ENCODE data around the gene KSR2.

Gene KSR2

DNA sequence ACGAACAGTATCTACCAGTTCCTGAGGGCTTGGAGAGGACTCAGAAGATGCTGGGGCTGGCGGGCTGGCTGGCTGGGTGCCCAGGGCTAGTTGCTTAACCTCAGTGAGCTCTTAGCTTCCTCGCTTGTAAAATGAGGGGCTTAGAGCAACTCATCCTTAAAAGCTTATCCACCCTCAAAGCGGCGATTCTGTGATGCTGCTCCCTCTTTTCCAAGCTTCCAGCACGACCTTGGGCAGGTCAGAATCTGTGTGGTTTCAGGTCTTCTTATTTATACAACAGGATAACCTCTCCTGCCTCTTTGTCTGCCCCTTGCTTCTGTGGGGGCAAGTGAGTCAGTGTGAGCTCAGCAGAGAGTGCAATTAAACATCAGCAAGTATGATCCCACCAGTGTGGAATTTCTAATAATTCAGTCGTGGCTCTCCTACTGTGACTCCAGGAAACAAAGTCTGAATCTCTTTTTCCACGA lies 281.8 kb downstream of the KSR2 start:
- Mint-ChIP-seq H3K36me3 (ENCODE audit: low read depth) (no peaks in the 10 kb centered on the region), H3K27me3 (ENCODE audit: low read depth) (no peaks in the 10 kb centered on the region), H3K4me1 (ENCODE audit: low read depth) (no peaks in the 10 kb centered on the region), H3K9me3 (peaks cover 3% of the 10 kb centered on the region), H3K4me3 (no peak overlapping the region), H3K27ac (no peak overlapping the region)

DNA sequence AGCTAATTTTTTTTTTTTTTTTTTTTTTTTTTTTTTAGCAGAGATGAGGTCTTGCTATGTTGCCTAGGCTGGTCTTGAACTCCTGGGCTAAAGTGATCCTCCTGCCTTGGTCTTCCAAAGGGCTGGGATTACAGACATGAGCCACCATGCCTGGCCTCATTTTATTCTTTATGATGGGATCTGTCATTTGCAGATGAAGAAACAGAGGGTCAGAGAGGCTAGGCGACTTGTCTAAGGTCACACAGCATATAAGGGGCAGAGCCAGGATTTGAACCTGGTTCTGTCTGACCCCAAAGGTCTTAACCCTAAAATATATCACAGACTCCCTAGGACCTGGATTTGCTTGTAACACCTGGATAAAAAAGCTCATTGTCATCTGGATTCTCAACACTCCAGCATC lies 282.6 kb downstream of the KSR2 start:
- Mint-ChIP-seq H3K36me3 (ENCODE audit: low read depth) (no peaks in the 10 kb centered on the region), H3K27ac (no peak overlapping the region), H3K27me3 (ENCODE audit: low read depth) (no peaks in the 10 kb centered on the region), H3K9me3 (peaks cover 3% of the 10 kb centered on the region), H3K4me3 (no peak overlapping the region), H3K4me1 (ENCODE audit: low read depth) (no peaks in the 10 kb centered on the region)

DNA sequence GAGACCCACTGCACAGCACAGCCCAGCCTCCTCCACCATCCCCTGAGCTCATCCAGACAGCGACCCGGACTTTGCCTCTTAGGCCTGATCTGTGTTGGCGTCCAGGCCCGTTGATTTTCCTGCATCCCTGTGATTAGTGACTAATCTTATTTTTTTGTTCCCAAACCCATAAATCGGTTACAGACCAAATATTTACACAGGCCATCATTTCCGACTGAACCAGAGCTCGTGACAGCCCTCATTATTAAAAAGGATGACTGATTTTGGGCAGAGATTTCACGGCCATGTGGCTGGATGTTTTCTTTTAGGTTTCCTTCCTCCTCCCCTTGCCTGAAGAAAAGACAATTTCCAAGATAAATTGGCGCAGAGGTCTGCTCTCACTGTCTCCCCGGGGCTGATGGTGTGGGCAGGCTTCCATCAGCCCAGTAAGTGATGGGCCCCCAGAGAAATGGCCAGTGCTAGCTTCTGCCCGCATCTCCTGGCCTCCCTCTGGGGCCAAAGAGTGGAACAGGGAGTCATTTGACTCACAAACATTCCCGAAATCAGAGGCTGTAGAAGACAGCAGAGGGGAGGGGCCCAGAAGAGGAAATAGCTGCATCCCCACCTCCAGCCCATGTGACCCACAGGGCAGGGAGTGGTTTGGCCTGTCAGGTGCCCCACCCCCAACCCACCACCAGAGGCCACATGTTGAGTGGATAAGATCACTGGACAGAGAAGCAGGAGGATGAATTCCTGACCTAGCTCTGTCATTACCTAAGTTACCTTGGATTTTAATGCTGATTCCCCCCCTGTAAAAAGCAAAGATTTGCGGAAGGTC lies 283.5 kb downstream of the KSR2 start:
- Mint-ChIP-seq H3K36me3 (ENCODE audit: low read depth) (no peaks in the 10 kb centered on the region), H3K4me1 (ENCODE audit: low read depth) (no peaks in the 10 kb centered on the region), H3K9me3 (peaks cover 3% of the 10 kb centered on the region), H3K27ac (no peak overlapping the region), H3K4me3 (no peak overlapping the region), H3K27me3 (ENCODE audit: low read depth) (no peaks in the 10 kb centered on the region)

GRCh38 chr12:117684471-117684870 lies 284.3 kb downstream of the KSR2 start:
- Mint-ChIP-seq H3K27me3 (ENCODE audit: low read depth) (no peaks in the 10 kb centered on the region), H3K36me3 (ENCODE audit: low read depth) (no peaks in the 10 kb centered on the region), H3K9me3 (no peaks in the 10 kb centered on the region), H3K4me3 (no peak overlapping the region), H3K27ac (no peak overlapping the region), H3K4me1 (ENCODE audit: low read depth) (no peaks in the 10 kb centered on the region)

DNA sequence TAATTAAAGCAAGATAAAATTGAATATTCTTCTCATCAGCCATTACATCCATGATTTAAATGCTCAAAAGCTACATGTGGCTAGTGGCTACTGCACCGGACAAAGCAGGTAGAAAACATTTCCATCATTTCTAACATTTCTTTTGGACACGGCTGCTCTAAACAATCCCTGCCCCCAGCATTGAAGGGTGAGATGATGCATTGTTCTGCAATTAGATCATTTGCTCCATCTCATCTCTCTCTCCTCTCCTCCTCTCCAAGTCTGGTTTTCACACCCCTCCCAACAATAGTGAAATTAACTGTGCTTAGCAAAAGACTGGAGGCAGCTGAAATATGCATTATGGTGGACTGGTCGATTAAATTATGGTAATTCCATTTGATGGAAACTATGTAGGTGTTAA lies 288.5 kb downstream of the KSR2 start:
- no peak overlapping the region for H3K4me3 Mint-ChIP-seq
- no peak overlapping the region for H3K27ac Mint-ChIP-seq
- no peaks in the 10 kb centered on the region for H3K4me1 Mint-ChIP-seq (ENCODE audit: low read depth)
- H3K27me3 Mint-ChIP-seq (ENCODE audit: low read depth) = no peaks in the 10 kb centered on the region
- H3K36me3 Mint-ChIP-seq (ENCODE audit: low read depth) = no peaks in the 10 kb centered on the region
- H3K9me3 Mint-ChIP-seq = peaks cover 6% of the 10 kb centered on the region

DNA sequence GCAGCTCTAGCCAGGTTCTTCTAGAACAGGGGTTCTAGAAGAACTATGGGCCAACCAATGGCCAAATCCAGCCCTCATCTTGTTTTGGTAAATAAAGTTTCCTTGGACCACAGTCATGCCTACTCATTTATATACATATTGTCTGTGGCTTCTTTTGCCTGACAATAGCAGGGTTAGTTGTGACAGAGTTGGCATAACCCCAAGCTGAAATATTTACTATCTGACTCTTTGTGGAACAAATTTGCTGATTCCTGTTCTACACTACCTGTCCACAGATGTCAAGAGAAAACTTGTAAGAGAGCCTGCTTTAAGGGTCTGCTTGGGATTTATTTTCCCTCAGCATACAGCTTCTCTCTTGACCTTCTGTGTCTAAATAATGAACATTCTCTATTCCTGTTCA lies 289.0 kb downstream of the KSR2 start:
- H3K9me3 Mint-ChIP-seq = peaks cover 6% of the 10 kb centered on the region

DNA sequence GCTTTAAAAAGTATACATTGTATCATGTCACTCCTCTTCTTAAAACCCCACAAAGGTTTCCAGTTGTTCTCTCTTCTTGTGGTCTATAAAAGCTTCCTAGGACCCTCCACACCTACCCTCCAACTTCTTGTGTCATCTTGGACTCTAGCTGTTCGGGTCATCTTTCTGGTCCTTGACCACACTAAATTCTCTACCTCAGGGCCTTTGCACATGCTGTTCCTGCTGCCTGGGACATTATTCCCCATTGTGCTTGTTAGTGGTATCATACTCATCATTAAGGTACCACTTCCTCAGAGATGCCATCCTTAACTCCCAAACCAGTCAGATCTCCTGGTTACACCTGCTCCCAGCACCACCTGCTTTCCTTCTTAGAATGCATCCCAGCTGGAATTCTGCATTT lies 294.0 kb downstream of the KSR2 start:
- H3K27me3 Mint-ChIP-seq (ENCODE audit: low read depth) = no peaks in the 10 kb centered on the region
- no peak overlapping the region for H3K27ac Mint-ChIP-seq
- peaks cover 6% of the 10 kb centered on the region for H3K9me3 Mint-ChIP-seq
- H3K36me3 Mint-ChIP-seq (ENCODE audit: low read depth) = no peaks in the 10 kb centered on the region
- no peak overlapping the region for H3K4me3 Mint-ChIP-seq
- H3K4me1 Mint-ChIP-seq (ENCODE audit: low read depth) = no peaks in the 10 kb centered on the region

More for the DNA sequence above, 289.0 kb downstream of the KSR2 start:
- H3K27me3 Mint-ChIP-seq (ENCODE audit: low read depth) = no peaks in the 10 kb centered on the region
- no peaks in the 10 kb centered on the region for H3K36me3 Mint-ChIP-seq (ENCODE audit: low read depth)
- no peak overlapping the region for H3K27ac Mint-ChIP-seq
- H3K4me3 Mint-ChIP-seq = no peak overlapping the region
- no peaks in the 10 kb centered on the region for H3K4me1 Mint-ChIP-seq (ENCODE audit: low read depth)

DNA sequence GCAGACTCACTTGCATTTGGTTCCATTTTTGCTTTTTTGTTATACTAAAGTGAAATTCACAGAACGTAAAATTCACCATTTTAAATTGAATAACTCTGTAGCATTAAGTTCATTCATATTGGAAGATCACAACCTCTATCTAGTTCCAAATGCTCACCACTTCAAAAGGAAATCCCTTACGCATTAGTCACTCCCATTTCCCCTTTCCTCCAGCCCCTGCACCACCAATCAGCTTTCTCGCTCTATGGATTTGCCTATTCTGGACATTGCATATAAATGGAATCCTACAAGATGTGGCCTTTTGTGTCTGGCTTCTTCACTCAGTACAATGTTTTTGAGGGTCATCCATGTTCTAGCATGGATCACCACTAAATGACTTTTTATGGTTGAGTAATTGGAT lies 294.5 kb downstream of the KSR2 start:
- H3K4me3 Mint-ChIP-seq = no peak overlapping the region
- H3K27me3 Mint-ChIP-seq (ENCODE audit: low read depth) = no peaks in the 10 kb centered on the region
- no peaks in the 10 kb centered on the region for H3K4me1 Mint-ChIP-seq (ENCODE audit: low read depth)
- no peaks in the 10 kb centered on the region for H3K36me3 Mint-ChIP-seq (ENCODE audit: low read depth)
- no peak overlapping the region for H3K27ac Mint-ChIP-seq
- H3K9me3 Mint-ChIP-seq = peaks cover 6% of the 10 kb centered on the region

DNA sequence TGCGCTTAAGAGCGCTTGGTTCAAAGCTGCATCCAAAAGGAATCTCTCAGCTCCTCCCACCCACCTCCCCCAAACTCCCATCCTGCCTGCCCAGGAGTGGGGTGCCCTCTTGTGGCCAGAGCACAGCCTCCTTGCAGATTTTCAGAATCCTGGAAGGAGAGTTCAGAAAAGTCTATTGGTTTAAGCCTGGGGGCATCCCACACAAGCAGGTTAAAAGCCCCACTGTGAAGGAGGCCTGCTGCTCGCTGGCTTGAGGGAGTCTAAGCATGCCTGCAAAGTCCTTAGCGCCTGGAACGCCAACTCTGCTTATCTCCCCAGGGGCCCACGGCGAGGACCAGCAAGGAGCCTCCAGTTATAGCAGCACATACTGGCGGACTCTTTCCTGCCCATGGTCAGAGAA lies 297.1 kb downstream of the KSR2 start:
- no peak overlapping the region for H3K4me3 Mint-ChIP-seq
- H3K27ac Mint-ChIP-seq = no peak overlapping the region
- H3K36me3 Mint-ChIP-seq (ENCODE audit: low read depth) = no peaks in the 10 kb centered on the region
- no peaks in the 10 kb centered on the region for H3K27me3 Mint-ChIP-seq (ENCODE audit: low read depth)
- H3K9me3 Mint-ChIP-seq = no peaks in the 10 kb centered on the region
- no peaks in the 10 kb centered on the region for H3K4me1 Mint-ChIP-seq (ENCODE audit: low read depth)

- no peak overlapping the region for H3K4me3 Mint-ChIP-seq
- no peaks in the 10 kb centered on the region for H3K9me3 Mint-ChIP-seq
- H3K27ac Mint-ChIP-seq = no peak overlapping the region
- H3K4me1 Mint-ChIP-seq (ENCODE audit: low read depth) = no peaks in the 10 kb centered on the region
- H3K27me3 Mint-ChIP-seq (ENCODE audit: low read depth) = no peaks in the 10 kb centered on the region
- H3K36me3 Mint-ChIP-seq (ENCODE audit: low read depth) = no peaks in the 10 kb centered on the region
Measured at GRCh38 chr12:117664169-117664568, 304.6 kb downstream of the KSR2 start.

GRCh38 chr12:117662620-117663395 lies 306.0 kb downstream of the KSR2 start:
- Mint-ChIP-seq H3K36me3 (ENCODE audit: low read depth) (no peaks in the 10 kb centered on the region), H3K27ac (no peak overlapping the region), H3K27me3 (ENCODE audit: low read depth) (no peaks in the 10 kb centered on the region), H3K4me1 (ENCODE audit: low read depth) (no peaks in the 10 kb centered on the region), H3K9me3 (no peaks in the 10 kb centered on the region), H3K4me3 (no peak overlapping the region)

DNA sequence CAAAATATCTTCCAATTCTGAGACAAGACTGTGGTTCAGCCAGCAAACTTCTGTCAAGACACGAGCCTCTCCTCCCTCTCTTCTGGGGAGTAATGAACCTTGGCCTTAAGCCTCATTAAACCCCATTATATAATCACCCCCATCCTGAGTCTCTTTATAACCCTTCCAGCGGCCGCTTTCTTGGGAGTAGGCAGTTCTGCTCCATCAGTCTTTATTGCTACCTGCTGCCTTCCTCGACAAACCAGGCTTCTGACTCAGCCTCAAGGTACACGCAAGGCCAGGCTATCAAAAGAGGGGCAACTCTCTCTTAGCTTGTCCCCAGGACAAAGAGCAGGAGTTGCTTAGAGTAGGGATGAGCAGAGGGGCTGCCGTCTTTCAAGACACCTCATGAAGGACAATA lies 306.6 kb downstream of the KSR2 start:
- no peaks in the 10 kb centered on the region for H3K27me3 Mint-ChIP-seq (ENCODE audit: low read depth)
- H3K9me3 Mint-ChIP-seq = no peaks in the 10 kb centered on the region
- H3K4me1 Mint-ChIP-seq (ENCODE audit: low read depth) = no peaks in the 10 kb centered on the region
- no peak overlapping the region for H3K27ac Mint-ChIP-seq
- H3K4me3 Mint-ChIP-seq = no peak overlapping the region
- H3K36me3 Mint-ChIP-seq (ENCODE audit: low read depth) = no peaks in the 10 kb centered on the region

GRCh38 chr12:117661471-117661870 lies 307.3 kb downstream of the KSR2 start:
- Mint-ChIP-seq H3K36me3 (ENCODE audit: low read depth) (no peaks in the 10 kb centered on the region), H3K4me1 (ENCODE audit: low read depth) (no peaks in the 10 kb centered on the region), H3K27ac (no peak overlapping the region), H3K9me3 (no peaks in the 10 kb centered on the region), H3K27me3 (ENCODE audit: low read depth) (no peaks in the 10 kb centered on the region), H3K4me3 (no peak overlapping the region)

- Mint-ChIP-seq H3K27ac (no peak overlapping the region), H3K36me3 (ENCODE audit: low read depth) (no peaks in the 10 kb centered on the region), H3K27me3 (ENCODE audit: low read depth) (no peaks in the 10 kb centered on the region), H3K4me1 (ENCODE audit: low read depth) (no peaks in the 10 kb centered on the region), H3K4me3 (no peak overlapping the region), H3K9me3 (no peaks in the 10 kb centered on the region)
Measured at GRCh38 chr12:117660896-117661295, 307.9 kb downstream of the KSR2 start.

GRCh38 chr12:117658226-117658625 lies 310.6 kb downstream of the KSR2 start:
- H3K27me3 Mint-ChIP-seq (ENCODE audit: low read depth) = no peaks in the 10 kb centered on the region
- no peaks in the 10 kb centered on the region for H3K4me1 Mint-ChIP-seq (ENCODE audit: low read depth)
- H3K9me3 Mint-ChIP-seq = no peaks in the 10 kb centered on the region
- H3K4me3 Mint-ChIP-seq = no peak overlapping the region
- no peak overlapping the region for H3K27ac Mint-ChIP-seq
- no peaks in the 10 kb centered on the region for H3K36me3 Mint-ChIP-seq (ENCODE audit: low read depth)
